ENCODE results near the gene SMYD3. TPM values are rescaled to one million over a fixed set of nuclear protein-coding genes. Genes with fewer than 3 reads are reported as not detected.

Gene SMYD3
- total RNA-seq, 2 donors from 2014 or later, result 16.2 to 16.4 TPM

- H3K27ac ChIP-seq, result no peak overlapping the region
- no peaks in the 10 kb centered on the region for H3K9me3 ChIP-seq
- no peaks in the 10 kb centered on the region for H3K36me3 ChIP-seq
- intact Hi-C loops (cut with DNase I), result no loop called here
- DNase-seq, result no peak
- H3K9ac ChIP-seq (ENCODE audit: low read depth in 2 of 2, low read length in 2 of 2), result no peak overlapping the region
- H3K27me3 ChIP-seq, result no peaks in the 10 kb centered on the region
- no peaks in the 10 kb centered on the region for H3K4me1 ChIP-seq
- no peak overlapping the region for H3K4me3 ChIP-seq
- no peak for TF ChIP-seq CTCF (IDR thresholded peaks at IDR 0.05)
Measured at GRCh38 chr1:246161626-246162025, 345.5 kb downstream of the SMYD3 start.

GRCh38 chr1:246160905-246161304 lies 346.2 kb downstream of the SMYD3 start:
- no peak for TF ChIP-seq CTCF (IDR thresholded peaks at IDR 0.05)
- DNase-seq, result no peak
- no peaks in the 10 kb centered on the region for H3K36me3 ChIP-seq
- no peaks in the 10 kb centered on the region for H3K27me3 ChIP-seq
- no peak overlapping the region for H3K9ac ChIP-seq (ENCODE audit: low read depth in 2 of 2, low read length in 2 of 2)
- H3K4me3 ChIP-seq, result no peak overlapping the region
- H3K4me1 ChIP-seq, result no peaks in the 10 kb centered on the region
- intact Hi-C loops (cut with DNase I), result no loop called here
- no peak overlapping the region for H3K27ac ChIP-seq
- H3K9me3 ChIP-seq, result no peaks in the 10 kb centered on the region

- no peak overlapping the region for H3K4me3 ChIP-seq
- no peak overlapping the region for H3K27ac ChIP-seq
- H3K9ac ChIP-seq (ENCODE audit: low read depth in 2 of 2, low read length in 2 of 2), result no peak overlapping the region
- no peaks in the 10 kb centered on the region for H3K4me1 ChIP-seq
- intact Hi-C loops (cut with DNase I), result no loop called here
- H3K27me3 ChIP-seq, result no peaks in the 10 kb centered on the region
- H3K9me3 ChIP-seq, result no peaks in the 10 kb centered on the region
- no peaks in the 10 kb centered on the region for H3K36me3 ChIP-seq
- TF ChIP-seq CTCF (IDR thresholded peaks at IDR 0.05), result no peak
- DNase-seq, result no peak
Measured at GRCh38 chr1:246160374-246160773, 346.7 kb downstream of the SMYD3 start.

- TF ChIP-seq CTCF (IDR thresholded peaks at IDR 0.05), result no peak
- intact Hi-C loops (cut with DNase I), result no loop called here
- Histone ChIP-seq H3K27me3 (no peaks in the 10 kb centered on the region), H3K9ac (ENCODE audit: low read depth in 2 of 2, low read length in 2 of 2) (no peak overlapping the region), H3K27ac (no peak overlapping the region), H3K4me1 (no peaks in the 10 kb centered on the region), H3K4me3 (no peak overlapping the region), H3K9me3 (no peaks in the 10 kb centered on the region), H3K36me3 (no peaks in the 10 kb centered on the region)
- no peak for DNase-seq
Measured at GRCh38 chr1:246159279-246160227, 347.5 kb downstream of the SMYD3 start.

GRCh38 chr1:246158131-246158530 lies 348.9 kb downstream of the SMYD3 start:
- intact Hi-C loops (cut with DNase I), result no loop called here
- no peak for DNase-seq
- TF ChIP-seq CTCF (IDR thresholded peaks at IDR 0.05), result no peak
- Histone ChIP-seq H3K4me1 (no peaks in the 10 kb centered on the region), H3K9ac (ENCODE audit: low read depth in 2 of 2, low read length in 2 of 2) (no peak overlapping the region), H3K36me3 (no peaks in the 10 kb centered on the region), H3K27ac (no peak overlapping the region), H3K9me3 (no peaks in the 10 kb centered on the region), H3K27me3 (no peaks in the 10 kb centered on the region), H3K4me3 (no peak overlapping the region)
